Thoracic aorta (tissue), 2 donors: ENCODE measurements around the gene EML6. TPM values are rescaled to one million over a fixed set of nuclear protein-coding genes. Genes with fewer than 3 reads are reported as not detected.
"Not testable (repeated sequence)": the region's sequence is repeated elsewhere in the genome, so short reads cannot be mapped to it uniquely, and the experiment has no call there.

ENCODE experiments used
- ATAC-seq: fragments of 150-250 bp; one replicate; pipeline ENCODE4 v1.8.0; 2017; ENCODE audit warnings: low read depth; ENCODE audit not compliant: insufficient number of reproducible peaks, low FRiP score
- DNase-seq: peaks from one replicate; pipeline ENCODE4 v3.0.0-alpha.2; 2020; ENCODE audit warnings: low spot score
- H3K27ac ChIP-seq, 2 donors: fragments of 200-600 bp; sonication (generic); 1 replicate in 1 of 2; 2 replicates in 1 of 2; pipeline ENCODE4 v1.5.1; 2016; ENCODE audit warnings: mild to moderate bottlenecking in 2 of 2, moderate library complexity in 2 of 2
- H3K27me3 ChIP-seq: fragments of 200-600 bp; sonication (generic); replicated peaks from 2 replicates; pipeline ENCODE4 v1.6.0; 2016; ENCODE audit warnings: mild to moderate bottlenecking; ENCODE audit not compliant: insufficient read depth
- H3K36me3 ChIP-seq: fragments of 200-600 bp; sonication (generic); one replicate; pipeline ENCODE4 v1.5.1; 2016
- H3K4me1 ChIP-seq, 2 donors: fragments of 200-600 bp; sonication (generic); 1 replicate in 1 of 2; 2 replicates in 1 of 2; pipeline versions ENCODE4 v1.5.1 to v1.6.0; 2016; ENCODE audit warnings: low read depth in 2 of 2, mild to moderate bottlenecking in 1 of 2; ENCODE audit not compliant: control insufficient read depth in 1 of 2
- H3K4me3 ChIP-seq: fragments of 200-600 bp; sonication (generic); 2 replicates; pipeline ENCODE4 v1.5.1; 2016; ENCODE audit warnings: mild to moderate bottlenecking
- H3K9me3 ChIP-seq: fragments of 200-600 bp; sonication (generic); 2 replicates; pipeline ENCODE4 v1.5.1; 2016
- CTCF ChIP-seq: fragments of 200-600 bp; sonication (generic); IDR thresholded peaks from one replicate; pipeline ENCODE4 v1.5.1; 2019; ENCODE audit warnings: antibody characterized with exemption
- total RNA-seq, 2 donors: library from RNA; depleted of rRNA; stranded (reverse); fragments of >200 nt; gene quantifications; one replicate each; pipeline versions ENCODE4 v1.1.0 to v1.2.3, GENCODE V29; 2016

Gene EML6
- total RNA-seq, 2 donors from 2014 or later, result 0.81 to 0.92 TPM

- Histone ChIP-seq H3K27ac (no peak overlapping the region), H3K9me3 (no peaks in the 10 kb centered on the region), H3K36me3 (no peaks in the 10 kb centered on the region), H3K27me3 (no peaks in the 10 kb centered on the region), H3K4me3 (no peak overlapping the region), H3K4me1 (no peaks in the 10 kb centered on the region)
- TF ChIP-seq CTCF, result no peak
- DNase-seq, result no peak
- ATAC-seq, result no peak
Observed at GRCh38 chr2:54687595-54688152, 35.8 kb upstream of the EML6 start.

GRCh38 chr2:54691445-54692135 lies 31.9 kb upstream of the EML6 start:
- Histone ChIP-seq H3K9me3 (no peaks in the 10 kb centered on the region), H3K27me3 (no peaks in the 10 kb centered on the region), H3K27ac (no peak overlapping the region), H3K36me3 (no peaks in the 10 kb centered on the region), H3K4me1 (no peaks in the 10 kb centered on the region), H3K4me3 (no peak overlapping the region)
- ATAC-seq, result no peak
- no peak for DNase-seq
- TF ChIP-seq CTCF, result no peak

- ATAC-seq, result no peak
- H3K27ac ChIP-seq, result no peak overlapping the region
- no peak for DNase-seq
Observed at GRCh38 chr2:54692556-54692955, 30.9 kb upstream of the EML6 start.

GRCh38 chr2:54695378-54695777 lies 28.1 kb upstream of the EML6 start:
- Histone ChIP-seq H3K27ac (no peak overlapping the region), H3K4me1 (no peaks in the 10 kb centered on the region), H3K27me3 (no peaks in the 10 kb centered on the region), H3K4me3 (no peak overlapping the region), H3K9me3 (no peaks in the 10 kb centered on the region), H3K36me3 (no peaks in the 10 kb centered on the region)
- ATAC-seq, result no peak
- no peak for TF ChIP-seq CTCF
- DNase-seq, result no peak

More at GRCh38 chr2:54692556-54692955, 30.9 kb upstream of the EML6 start:
- Histone ChIP-seq H3K4me1 (no peaks in the 10 kb centered on the region), H3K4me3 (no peak overlapping the region), H3K27me3 (no peaks in the 10 kb centered on the region), H3K9me3 (no peaks in the 10 kb centered on the region), H3K36me3 (no peaks in the 10 kb centered on the region)
- TF ChIP-seq CTCF, result no peak

- no peak for TF ChIP-seq CTCF
- Histone ChIP-seq H3K36me3 (no peaks in the 10 kb centered on the region), H3K27ac (no peak overlapping the region), H3K4me3 (no peak overlapping the region), H3K9me3 (no peaks in the 10 kb centered on the region), H3K4me1 (no peaks in the 10 kb centered on the region), H3K27me3 (no peaks in the 10 kb centered on the region)
- no peak for DNase-seq
- no peak for ATAC-seq
Observed at GRCh38 chr2:54697934-54698333, 25.5 kb upstream of the EML6 start.

- not testable (repeated sequence) for H3K4me1 ChIP-seq, H3K9me3 ChIP-seq, H3K4me3 ChIP-seq, H3K27me3 ChIP-seq, ATAC-seq, H3K27ac ChIP-seq, H3K36me3 ChIP-seq, DNase-seq
Observed at GRCh38 chr2:54698926-54699325, 24.5 kb upstream of the EML6 start.
